Testis (tissue), 3 donors: ENCODE measurements around the gene IKZF1. TPM values are rescaled to one million over a fixed set of nuclear protein-coding genes. Genes with fewer than 3 reads are reported as not detected.

Experiments used
- DNase-seq: peaks from one replicate; pipeline ENCODE4 v3.0.0-alpha.2; 2019
- H3K27ac ChIP-seq, 2 donors: fragments of 200-600 bp; sonication (generic); one replicate each; pipeline ENCODE4 v1.5.1; 2019
- H3K27me3 ChIP-seq: fragments of 200-600 bp; sonication (generic); one replicate; pipeline ENCODE4 v1.5.1; 2019
- H3K36me3 ChIP-seq: fragments of 200-600 bp; sonication (generic); one replicate; pipeline ENCODE4 v1.5.1; 2017; ENCODE audit warnings: low read depth; ENCODE audit errors: missing control alignments
- H3K4me1 ChIP-seq: fragments of 200-600 bp; sonication (generic); one replicate; pipeline ENCODE4 v1.5.1; 2019
- H3K4me3 ChIP-seq, 2 donors: fragments of 200-600 bp; sonication (generic); one replicate each; pipeline ENCODE4 v1.5.1; 2017 to 2019
- H3K9me3 ChIP-seq: fragments of 200-600 bp; sonication (generic); one replicate; pipeline ENCODE4 v1.5.1; 2017
- POLR2A ChIP-seq: fragments of 450-650 bp; IDR thresholded peaks from one replicate; pipeline ENCODE4 v1.6.1; 2017; ENCODE audit warnings: antibody characterized with exemption, mild to moderate bottlenecking, moderate library complexity
- WGBS, 2 donors: methylation state at CpG; one replicate each; pipeline ENCODE4 v1.1.5; 2018; 5-methylcytosine and 5-hydroxymethylcytosine counted together
- intact Hi-C: fragments of 100-400 bp; cut with DNase I; formaldehyde crosslinking; loops from one replicate; pipeline ENCODE4 v1.15.1; 2023; ENCODE audit warnings: low total_unique reads
- polyA plus RNA-seq: library from polyadenylated mRNA; stranded (reverse); fragments of 350-450 nt; fragmentation: Illumina TruSeq; extraction: RNeasy Lipid Tissue Mini Kit (QIAGEN cat#74804); gene quantifications from one replicate; pipeline ENCODE4 v1.2.3, GENCODE V29; 2014; ENCODE audit warnings: low read depth, low replicate concordance; ENCODE audit not compliant: insufficient read depth
- total RNA-seq, 2 donors: library from RNA; depleted of rRNA; stranded (reverse); fragments of >200 nt; gene quantifications; one replicate each; pipeline ENCODE4 v1.2.3, GENCODE V29; 2016
- TF ChIP-seq, protein P1 (sequence below), 3 experiments: fragments of 450-650 bp in 2 of 3; fragments of 200-600 bp in 1 of 3; sonication (generic) in 1 of 3; IDR thresholded peaks; one replicate each; pipeline ENCODE4 v1.5.1; 2016 to 2019; ENCODE audit warnings: antibody characterized with exemption in 3 of 3, mild to moderate bottlenecking in 2 of 3, moderate library complexity in 1 of 3

The IKZF1 gene
- total and polyA plus RNA-seq, 3 donors from 2014 or later = 4.2 to 10.4 (median 9.9) TPM

DNA sequence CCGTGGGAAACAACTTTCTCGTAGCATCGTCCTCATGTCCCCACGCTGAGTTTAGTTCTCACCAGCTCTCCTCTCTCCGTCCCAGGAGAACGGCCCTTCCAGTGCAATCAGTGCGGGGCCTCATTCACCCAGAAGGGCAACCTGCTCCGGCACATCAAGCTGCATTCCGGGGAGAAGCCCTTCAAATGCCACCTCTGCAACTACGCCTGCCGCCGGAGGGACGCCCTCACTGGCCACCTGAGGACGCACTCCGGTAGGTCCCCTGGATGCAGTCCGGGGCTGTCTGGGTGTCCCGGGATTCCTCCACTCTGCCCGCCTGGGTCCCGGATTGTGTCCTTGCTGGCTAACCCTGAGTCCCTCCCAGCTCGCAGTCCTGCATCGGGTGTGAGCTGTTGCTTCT lies 77.9 kb downstream of the IKZF1 start:
- Histone ChIP-seq H3K9me3 (no peaks in the 10 kb centered on the region), H3K27ac (no peak overlapping the region), H3K27me3 (no peaks in the 10 kb centered on the region), H3K4me3 (no peak overlapping the region), H3K4me1 (no peaks in the 10 kb centered on the region), H3K36me3 (no peaks in the 10 kb centered on the region)
- 86 to 90% methylated on average over 10 to 21 of the region's 21 CpGs for WGBS, 2 donors
- intact Hi-C loops = no loop called here
- TF ChIP-seq POLR2A = no peak
- TF ChIP-seq, protein P1, sequence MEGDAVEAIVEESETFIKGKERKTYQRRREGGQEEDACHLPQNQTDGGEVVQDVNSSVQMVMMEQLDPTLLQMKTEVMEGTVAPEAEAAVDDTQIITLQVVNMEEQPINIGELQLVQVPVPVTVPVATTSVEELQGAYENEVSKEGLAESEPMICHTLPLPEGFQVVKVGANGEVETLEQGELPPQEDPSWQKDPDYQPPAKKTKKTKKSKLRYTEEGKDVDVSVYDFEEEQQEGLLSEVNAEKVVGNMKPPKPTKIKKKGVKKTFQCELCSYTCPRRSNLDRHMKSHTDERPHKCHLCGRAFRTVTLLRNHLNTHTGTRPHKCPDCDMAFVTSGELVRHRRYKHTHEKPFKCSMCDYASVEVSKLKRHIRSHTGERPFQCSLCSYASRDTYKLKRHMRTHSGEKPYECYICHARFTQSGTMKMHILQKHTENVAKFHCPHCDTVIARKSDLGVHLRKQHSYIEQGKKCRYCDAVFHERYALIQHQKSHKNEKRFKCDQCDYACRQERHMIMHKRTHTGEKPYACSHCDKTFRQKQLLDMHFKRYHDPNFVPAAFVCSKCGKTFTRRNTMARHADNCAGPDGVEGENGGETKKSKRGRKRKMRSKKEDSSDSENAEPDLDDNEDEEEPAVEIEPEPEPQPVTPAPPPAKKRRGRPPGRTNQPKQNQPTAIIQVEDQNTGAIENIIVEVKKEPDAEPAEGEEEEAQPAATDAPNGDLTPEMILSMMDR (IDR thresholded peaks at IDR 0.05) = no peak
- no peak for DNase-seq

DNA sequence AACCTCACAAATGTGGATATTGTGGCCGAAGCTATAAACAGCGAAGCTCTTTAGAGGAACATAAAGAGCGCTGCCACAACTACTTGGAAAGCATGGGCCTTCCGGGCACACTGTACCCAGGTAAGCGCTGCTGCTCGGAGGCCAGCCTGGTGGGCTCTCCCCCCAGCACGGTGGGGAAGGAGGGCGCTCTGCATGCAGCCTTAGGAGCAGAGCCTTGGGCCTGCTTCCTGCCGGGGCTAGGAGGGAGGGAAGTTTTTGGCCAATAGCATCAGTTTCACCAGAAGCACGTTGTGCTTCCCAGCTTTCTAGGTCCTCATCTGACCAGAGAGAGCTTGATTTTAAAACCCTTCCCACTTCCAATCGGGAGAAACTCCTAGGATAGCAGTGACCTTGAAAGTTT lies 82.8 kb downstream of the IKZF1 start:
- no peak for DNase-seq
- no peak overlapping the region for H3K4me3 ChIP-seq
- H3K4me1 ChIP-seq = no peaks in the 10 kb centered on the region
- intact Hi-C loops = no loop called here
- no peak overlapping the region for H3K27ac ChIP-seq
- TF ChIP-seq, protein P1 (IDR thresholded peaks at IDR 0.05) = no peak
- no peak for TF ChIP-seq POLR2A
- 66 to 78% methylated on average over 11 of the region's 11 CpGs for WGBS, 2 donors
- H3K27me3 ChIP-seq = no peaks in the 10 kb centered on the region
- no peaks in the 10 kb centered on the region for H3K9me3 ChIP-seq
- H3K36me3 ChIP-seq = no peaks in the 10 kb centered on the region

GRCh38 chr7:50389961-50390360 lies 85.4 kb downstream of the IKZF1 start:
- WGBS, 2 donors = 86 to 89% methylated on average over 3 of the region's 3 CpGs
- TF ChIP-seq POLR2A = no peak
- intact Hi-C loops = no loop called here
- no peaks in the 10 kb centered on the region for H3K9me3 ChIP-seq
- no peak overlapping the region for H3K27ac ChIP-seq
- H3K27me3 ChIP-seq = no peaks in the 10 kb centered on the region
- no peaks in the 10 kb centered on the region for H3K36me3 ChIP-seq
- no peak for DNase-seq
- no peaks in the 10 kb centered on the region for H3K4me1 ChIP-seq
- no peak overlapping the region for H3K4me3 ChIP-seq

GRCh38 chr7:50391386-50391785 lies 86.9 kb downstream of the IKZF1 start:
- no peak overlapping the region for H3K27ac ChIP-seq
- WGBS, 2 donors = 84 to 86% methylated on average over 3 of the region's 3 CpGs
- intact Hi-C loops = no loop called here
- no peak overlapping the region for H3K4me3 ChIP-seq
- TF ChIP-seq, protein P1 (IDR thresholded peaks at IDR 0.05) = no peak
- TF ChIP-seq POLR2A = no peak
- no peaks in the 10 kb centered on the region for H3K36me3 ChIP-seq
- H3K9me3 ChIP-seq = no peaks in the 10 kb centered on the region
- H3K4me1 ChIP-seq = no peaks in the 10 kb centered on the region
- H3K27me3 ChIP-seq = no peaks in the 10 kb centered on the region
- DNase-seq = no peak

- no peaks in the 10 kb centered on the region for H3K36me3 ChIP-seq
- no peaks in the 10 kb centered on the region for H3K4me1 ChIP-seq
- 76 to 82% methylated on average over 1 of the region's 1 CpG for WGBS, 2 donors
- DNase-seq = no peak
- no peaks in the 10 kb centered on the region for H3K27me3 ChIP-seq
- H3K27ac ChIP-seq = no peak overlapping the region
- H3K9me3 ChIP-seq = no peaks in the 10 kb centered on the region
- H3K4me3 ChIP-seq = no peak overlapping the region
- TF ChIP-seq, protein P1 (IDR thresholded peaks at IDR 0.05) = no peak
- TF ChIP-seq POLR2A = no peak
- intact Hi-C loops = no loop called here
These were observed 88.6 kb downstream of the IKZF1 start for GRCh38 chr7:50393076-50393475.
